ENCODE results near the gene MRPL1.
"Not testable (repeated sequence)": the region's sequence is repeated elsewhere in the genome, so short reads cannot be mapped to it uniquely, and the experiment has no call there.

MRPL1 gene

GRCh38 chr4:77911091-77911490 lies 48.5 kb downstream of the MRPL1 start:
- FAIRE-seq (no peak), DNase-seq (ENCODE audit: extremely low spot score, insufficient read length, low read depth) (no peak)

- FAIRE-seq = peak; percentile 79
- no peak for DNase-seq (ENCODE audit: extremely low spot score, insufficient read length, low read depth)
Measured at GRCh38 chr4:77911842-77912450, 49.3 kb downstream of the MRPL1 start.

DNA sequence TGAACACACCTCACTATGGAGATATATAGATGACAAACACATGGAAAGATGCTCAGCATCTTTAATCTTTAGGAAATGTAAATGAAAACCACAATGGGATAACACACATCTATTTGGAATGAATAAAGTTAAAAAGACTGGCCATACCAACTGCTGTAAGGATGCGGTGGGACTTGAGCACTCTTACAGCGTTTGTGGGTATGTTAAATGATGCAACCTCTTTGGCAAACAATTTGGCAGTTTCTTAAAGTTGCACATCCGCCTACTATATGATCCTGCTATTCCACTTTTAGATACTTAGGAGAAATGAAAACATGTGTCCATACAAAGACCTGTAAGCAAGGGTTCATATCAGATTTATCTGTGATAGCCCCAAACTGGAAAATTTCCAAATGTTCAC lies 50.7 kb downstream of the MRPL1 start:
- DNase-seq (ENCODE audit: extremely low spot score, insufficient read length, low read depth) (no peak), FAIRE-seq (no peak)

GRCh38 chr4:77917075-77917474 lies 54.4 kb downstream of the MRPL1 start:
- no peak for FAIRE-seq
- DNase-seq (ENCODE audit: extremely low spot score, insufficient read length, low read depth) = no peak

DNA sequence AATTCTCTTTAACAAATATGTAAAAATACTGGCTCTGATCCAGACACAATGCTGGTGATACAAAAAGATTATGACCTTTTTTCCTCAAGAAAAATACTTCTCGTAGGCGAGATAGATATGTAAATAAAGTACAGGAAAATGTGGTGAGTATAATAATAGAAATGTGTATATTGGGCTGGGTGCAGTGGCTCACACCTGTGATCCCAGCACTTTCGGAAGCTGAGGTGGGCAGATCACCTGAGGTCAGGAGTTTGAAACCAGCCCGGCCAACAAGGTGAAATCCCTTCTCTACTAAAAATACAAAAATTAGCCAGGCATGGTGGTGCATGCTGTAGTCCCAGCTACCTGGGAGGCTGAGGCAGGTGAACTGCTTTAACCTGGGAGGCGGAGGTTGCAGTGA lies 55.0 kb downstream of the MRPL1 start:
- DNase-seq (ENCODE audit: extremely low spot score, insufficient read length, low read depth) = no peak
- FAIRE-seq = no peak

DNA sequence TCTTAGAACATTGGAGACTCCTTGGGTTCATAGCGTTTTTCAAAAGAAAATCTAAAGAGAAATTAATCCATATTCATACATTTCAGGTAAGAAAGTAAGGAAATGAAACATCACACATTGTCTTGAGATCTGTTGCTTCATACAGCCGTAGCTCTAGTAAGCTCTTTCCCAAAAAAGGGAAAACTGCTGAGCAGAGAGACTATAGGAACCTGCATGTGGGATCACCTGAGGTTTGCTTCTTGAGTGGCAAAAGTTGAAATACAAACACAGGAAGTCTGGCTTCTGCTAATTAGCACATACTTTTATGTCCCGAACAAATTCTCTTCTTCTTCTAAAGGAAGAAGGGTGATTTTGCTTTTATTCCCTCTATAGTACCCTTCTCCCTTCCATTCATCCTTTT lies 57.7 kb downstream of the MRPL1 start:
- FAIRE-seq = no peak
- DNase-seq (ENCODE audit: extremely low spot score, insufficient read length, low read depth) = no peak

DNA sequence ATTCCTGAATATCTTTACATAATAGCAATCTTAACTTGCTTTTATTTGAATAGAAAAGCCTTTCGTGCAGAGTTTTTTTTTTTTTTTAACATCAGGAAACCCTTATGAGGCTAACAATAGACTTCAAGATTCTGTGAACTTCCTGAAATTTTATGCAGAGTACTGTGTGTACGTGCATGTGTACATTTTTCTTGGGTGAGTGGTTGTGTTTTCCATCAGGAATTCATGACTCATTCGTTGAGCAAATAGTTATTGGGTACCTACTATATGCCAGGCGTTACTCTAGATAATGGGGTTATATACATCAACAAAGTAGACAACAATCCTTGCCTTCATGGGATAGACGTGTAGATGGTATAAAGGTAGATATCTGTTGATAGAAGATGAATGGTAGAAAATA lies 59.1 kb downstream of the MRPL1 start:
- DNase-seq (ENCODE audit: extremely low spot score, insufficient read length, low read depth) = no peak
- no peak for FAIRE-seq

- DNase-seq (ENCODE audit: extremely low spot score, insufficient read length, low read depth) = no peak
- no peak for FAIRE-seq
Measured at GRCh38 chr4:77922158-77923094, 59.8 kb downstream of the MRPL1 start.

DNA sequence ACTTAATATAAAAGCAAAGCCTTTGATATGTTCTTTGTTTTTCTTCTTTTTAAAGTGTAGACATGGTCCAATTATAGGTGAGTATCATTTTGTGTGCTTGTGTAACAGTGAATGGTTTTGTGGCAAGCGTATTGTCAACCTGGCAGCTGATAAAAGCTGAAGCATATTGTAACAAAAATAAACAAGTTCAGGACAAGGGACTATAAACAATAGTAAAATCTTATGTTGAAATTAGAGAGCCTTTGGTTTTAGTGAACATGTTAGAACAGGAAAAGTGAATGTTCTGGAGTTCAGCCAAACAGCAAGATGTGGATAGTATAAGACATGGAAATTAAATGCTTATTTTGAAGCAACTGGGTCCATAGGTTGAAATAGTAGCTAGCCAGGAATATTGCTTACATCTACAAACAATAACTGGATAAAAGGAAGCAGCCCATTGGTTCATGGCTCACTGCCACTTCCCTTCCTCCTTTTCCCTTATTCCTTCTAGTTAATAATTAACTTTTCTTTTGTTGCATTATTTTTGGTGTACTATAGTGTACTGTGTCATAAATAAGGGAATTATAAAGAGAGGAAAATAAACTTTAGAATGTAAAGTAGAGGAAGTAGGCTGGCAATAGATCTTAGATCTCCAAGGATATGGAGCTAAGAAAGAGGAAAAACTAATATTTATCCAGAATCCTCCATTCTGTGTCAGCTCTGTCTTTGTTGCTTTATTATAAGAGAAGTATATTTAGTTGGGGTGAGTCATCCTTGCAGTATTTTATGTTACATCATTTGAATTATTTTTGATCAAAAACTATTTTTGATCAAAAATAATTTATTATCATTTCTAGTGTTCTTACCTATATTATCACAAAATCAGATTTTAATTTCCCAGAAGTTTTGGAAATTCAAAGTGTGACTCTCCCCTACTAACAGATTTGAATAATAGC lies 65.6 kb downstream of the MRPL1 start:
- DNase-seq (ENCODE audit: extremely low spot score, insufficient read length, low read depth) = no peak
- no peak for FAIRE-seq

GRCh38 chr4:77930154-77930639 lies 67.6 kb downstream of the MRPL1 start:
- DNase-seq (ENCODE audit: extremely low spot score, insufficient read length, low read depth) = no peak
- no peak for FAIRE-seq

GRCh38 chr4:77930876-77931275 lies 68.2 kb downstream of the MRPL1 start:
- FAIRE-seq = no peak
- DNase-seq (ENCODE audit: extremely low spot score, insufficient read length, low read depth) = no peak

DNA sequence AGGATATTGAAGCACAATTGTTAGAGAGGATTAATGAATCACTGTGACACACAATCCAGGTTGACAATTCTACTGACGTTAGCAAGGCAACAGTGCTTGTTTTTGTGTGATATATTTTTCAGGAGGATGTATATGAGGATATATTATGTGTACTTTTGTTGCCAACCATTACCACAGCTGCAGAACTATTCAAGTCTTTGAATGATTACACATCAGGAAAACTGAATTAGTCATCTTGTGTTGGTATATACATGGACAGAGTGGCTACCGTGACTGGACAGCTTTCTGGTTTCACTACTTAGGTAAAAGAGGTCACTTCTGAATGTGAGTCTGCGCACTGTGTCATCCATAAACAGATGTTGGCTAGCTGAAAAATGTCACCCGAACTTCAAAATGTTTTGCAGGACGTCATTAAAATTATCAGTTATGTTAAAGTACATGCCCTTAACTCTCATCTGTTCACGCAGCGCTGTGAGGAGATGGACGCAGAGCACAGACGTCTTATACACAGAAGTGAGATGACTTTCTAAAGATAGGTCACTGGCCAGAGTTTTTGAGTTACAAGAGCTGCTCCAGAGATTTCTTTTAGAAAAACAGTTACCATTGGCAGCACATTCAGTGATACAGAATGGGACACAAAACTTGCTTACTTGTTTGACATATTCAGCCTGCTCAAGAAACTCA lies 69.0 kb downstream of the MRPL1 start:
- FAIRE-seq = no peak
- DNase-seq (ENCODE audit: extremely low spot score, insufficient read length, low read depth) = no peak

DNA sequence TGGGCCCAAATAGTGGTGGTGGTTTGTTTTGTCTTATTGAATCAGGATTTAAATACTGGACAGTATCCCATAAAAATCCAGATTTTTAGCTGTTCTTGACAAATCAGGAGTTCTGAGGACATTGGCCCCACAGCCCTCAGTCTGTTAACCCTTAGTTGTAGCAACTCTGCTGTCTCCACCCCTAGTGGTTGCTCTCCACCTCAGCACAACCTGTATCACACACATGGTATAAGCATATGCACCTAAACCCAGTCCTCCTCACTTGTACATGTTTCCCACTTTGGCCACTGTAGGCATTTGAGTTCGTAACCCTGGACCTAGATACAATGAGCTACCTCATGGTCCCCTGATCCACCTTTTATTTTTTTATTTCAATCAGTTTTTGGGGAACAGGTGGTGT lies 75.9 kb downstream of the MRPL1 start:
- FAIRE-seq = no peak
- DNase-seq (ENCODE audit: extremely low spot score, insufficient read length, low read depth) = no peak

- not testable (repeated sequence) for DNase-seq (ENCODE audit: extremely low spot score, insufficient read length, low read depth); FAIRE-seq
Measured at GRCh38 chr4:77945929-77946328, 83.3 kb downstream of the MRPL1 start.

DNA sequence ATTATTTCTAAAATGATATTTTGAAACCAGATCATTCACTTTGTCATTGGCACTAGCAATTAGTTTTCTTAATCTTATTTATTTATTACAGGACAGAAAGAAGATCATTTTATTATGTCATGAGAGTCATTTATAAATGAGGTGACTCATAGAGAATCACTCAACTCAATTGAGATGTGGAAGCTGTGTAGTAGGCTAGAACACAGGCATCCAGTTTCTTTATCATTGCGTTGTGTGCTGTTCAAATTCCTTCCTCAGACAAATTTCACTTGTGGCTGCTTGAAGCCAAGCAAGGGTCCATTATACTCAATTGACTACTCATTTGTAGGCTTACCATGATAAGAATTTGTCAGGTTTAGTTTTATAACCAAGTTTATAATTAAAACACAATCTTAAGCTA lies 87.6 kb downstream of the MRPL1 start:
- DNase-seq (ENCODE audit: extremely low spot score, insufficient read length, low read depth) (no peak), FAIRE-seq (no peak)

GRCh38 chr4:77952457-77952856 lies 89.8 kb downstream of the MRPL1 start:
- FAIRE-seq = no peak
- DNase-seq (ENCODE audit: extremely low spot score, insufficient read length, low read depth) = no peak

DNA sequence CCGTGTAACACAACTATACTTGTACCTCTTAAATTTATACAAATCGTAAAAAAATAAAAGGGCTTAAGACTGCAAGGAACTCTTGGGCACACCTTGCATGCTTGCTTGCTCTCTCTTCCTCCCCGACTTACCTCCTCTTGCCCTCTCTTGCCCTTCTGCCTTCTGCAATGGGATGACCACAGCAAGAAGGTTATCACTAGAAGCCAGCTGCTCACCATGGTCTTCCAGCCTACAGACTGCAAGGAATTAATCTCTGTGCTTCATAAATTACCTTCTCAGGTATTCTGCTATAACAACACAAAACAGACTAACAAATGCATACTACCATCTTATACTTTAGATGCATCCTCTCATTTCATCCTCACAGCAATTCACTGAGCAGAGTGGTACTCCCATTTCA lies 92.1 kb downstream of the MRPL1 start:
- DNase-seq (ENCODE audit: extremely low spot score, insufficient read length, low read depth) (no peak), FAIRE-seq (no peak)

DNA sequence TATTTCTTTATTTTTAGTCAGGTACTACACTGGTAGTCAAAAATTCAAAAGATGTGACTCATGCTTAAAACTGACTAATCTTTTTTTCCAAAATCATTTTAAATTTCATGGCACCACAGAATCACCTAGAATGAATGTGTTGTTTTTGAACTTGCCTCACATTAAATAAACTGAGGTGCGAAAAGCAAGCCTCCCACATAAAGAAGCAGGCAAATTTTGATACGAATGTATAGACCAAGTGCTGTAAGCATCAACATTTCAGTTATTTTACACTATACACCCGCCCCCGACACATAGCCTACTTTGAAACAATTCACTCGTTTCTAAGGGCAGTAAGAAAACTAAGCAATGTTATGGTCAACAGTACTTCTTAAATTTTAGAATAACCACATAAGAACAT lies 94.3 kb downstream of the MRPL1 start:
- FAIRE-seq (no peak), DNase-seq (ENCODE audit: extremely low spot score, insufficient read length, low read depth) (no peak)

DNA sequence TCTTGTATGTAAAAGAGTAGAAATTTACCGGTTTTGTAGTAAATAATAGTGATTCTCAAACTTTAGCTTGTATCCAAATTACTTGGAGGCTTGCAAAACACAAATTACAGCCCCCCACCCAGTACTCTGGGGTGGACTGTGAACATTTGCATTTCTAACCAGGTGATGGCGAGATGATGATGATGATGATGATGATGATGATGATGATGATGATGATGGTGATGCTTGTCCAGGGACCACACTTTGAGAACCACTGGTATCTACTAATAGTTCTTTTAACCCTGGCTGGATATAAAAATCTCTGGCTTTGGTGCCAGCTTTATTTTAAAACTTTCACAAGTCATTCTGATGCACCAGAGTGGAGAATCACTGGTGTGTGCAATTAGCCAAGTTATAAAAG lies 96.3 kb downstream of the MRPL1 start:
- DNase-seq (ENCODE audit: extremely low spot score, insufficient read length, low read depth) = no peak
- FAIRE-seq = no peak

Measured in GM18507 (cell line).